22Rv1 (cell line): ENCODE results near the gene SNHG17.

Experiments used
- ZFX ChIP-seq: fragments of 450-650 bp; IDR thresholded peaks from 2 replicates; pipeline ENCODE4 v1.6.1; 2017; ENCODE audit warnings: antibody characterized with exemption, borderline replicate concordance
- TF ChIP-seq, protein P1 (sequence below): fragments of 450-650 bp; IDR thresholded peaks from 2 replicates; pipeline ENCODE4 v1.5.1; 2017; ENCODE audit warnings: mild to moderate bottlenecking

DNA sequence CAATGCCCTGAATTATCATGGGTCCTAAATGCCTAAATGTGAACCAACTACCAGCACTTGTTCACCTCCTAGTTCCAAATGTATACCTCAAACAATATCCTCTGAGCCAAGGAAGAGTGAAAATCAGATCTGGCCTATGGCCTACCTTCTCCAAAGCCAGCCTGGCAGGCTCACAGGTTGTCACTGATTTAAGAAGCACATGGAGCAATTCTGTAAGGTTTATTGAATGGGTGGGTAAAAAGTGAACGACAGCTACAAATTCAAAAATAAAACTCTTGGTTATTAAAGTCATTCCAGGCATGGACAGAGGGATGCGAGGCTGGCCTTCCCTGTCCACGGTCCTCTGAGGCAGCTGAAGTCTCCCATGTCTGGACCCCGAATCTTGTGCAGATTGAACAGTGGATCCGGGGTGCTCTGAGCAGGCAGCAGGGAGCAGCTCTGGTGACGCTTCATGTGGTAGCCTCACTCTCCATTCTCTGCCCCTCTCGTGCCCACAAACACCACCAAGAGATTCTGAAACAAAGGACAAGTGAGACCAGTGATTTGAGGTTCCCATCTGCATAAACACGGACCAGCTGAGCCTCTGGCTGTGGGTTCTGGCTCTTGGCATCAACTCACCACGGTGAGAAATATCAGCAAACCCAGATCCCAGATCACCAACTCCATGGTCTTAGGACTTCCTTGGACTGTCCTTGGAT is 14.6 kb downstream of the SNHG17 start:
- TF ChIP-seq, protein P1, sequence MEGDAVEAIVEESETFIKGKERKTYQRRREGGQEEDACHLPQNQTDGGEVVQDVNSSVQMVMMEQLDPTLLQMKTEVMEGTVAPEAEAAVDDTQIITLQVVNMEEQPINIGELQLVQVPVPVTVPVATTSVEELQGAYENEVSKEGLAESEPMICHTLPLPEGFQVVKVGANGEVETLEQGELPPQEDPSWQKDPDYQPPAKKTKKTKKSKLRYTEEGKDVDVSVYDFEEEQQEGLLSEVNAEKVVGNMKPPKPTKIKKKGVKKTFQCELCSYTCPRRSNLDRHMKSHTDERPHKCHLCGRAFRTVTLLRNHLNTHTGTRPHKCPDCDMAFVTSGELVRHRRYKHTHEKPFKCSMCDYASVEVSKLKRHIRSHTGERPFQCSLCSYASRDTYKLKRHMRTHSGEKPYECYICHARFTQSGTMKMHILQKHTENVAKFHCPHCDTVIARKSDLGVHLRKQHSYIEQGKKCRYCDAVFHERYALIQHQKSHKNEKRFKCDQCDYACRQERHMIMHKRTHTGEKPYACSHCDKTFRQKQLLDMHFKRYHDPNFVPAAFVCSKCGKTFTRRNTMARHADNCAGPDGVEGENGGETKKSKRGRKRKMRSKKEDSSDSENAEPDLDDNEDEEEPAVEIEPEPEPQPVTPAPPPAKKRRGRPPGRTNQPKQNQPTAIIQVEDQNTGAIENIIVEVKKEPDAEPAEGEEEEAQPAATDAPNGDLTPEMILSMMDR = no peak
- no peak for TF ChIP-seq ZFX
